HG03039 (cell line): ENCODE measurements around the gene ZACN.
"Not testable (repeated sequence)": the region's sequence is repeated elsewhere in the genome, so short reads cannot be mapped to it uniquely, and the experiment has no call there.

Source experiments
- ATAC-seq: cut with Tn5 transposase; IDR thresholded peaks from one replicate; pipeline ENCODE4 v1.9.1; 2021; ENCODE audit warnings: mild to moderate bottlenecking, moderate library complexity; ENCODE audit not compliant: unreplicated experiment

The ZACN gene

GRCh38 chr17:76053246-76054111 is 25.5 kb upstream of the ZACN start:
- ATAC-seq = no peak

GRCh38 chr17:76054112-76054476 is 24.9 kb upstream of the ZACN start:
- no peak for ATAC-seq

GRCh38 chr17:76056882-76057281 is 22.1 kb upstream of the ZACN start:
- ATAC-seq = no peak

- not testable (repeated sequence) for ATAC-seq
These were observed 20.7 kb upstream of the ZACN start for GRCh38 chr17:76058264-76058663.

- no peak for ATAC-seq
These were observed 15.0 kb upstream of the ZACN start for GRCh38 chr17:76063875-76064546.

- no peak for ATAC-seq
These were observed 13.2 kb upstream of the ZACN start for GRCh38 chr17:76065775-76066174.

- ATAC-seq = no peak
These were observed 7.3 kb upstream of the ZACN start for GRCh38 chr17:76071531-76072147.

- ATAC-seq = peak; percentile 79
These were observed 6.7 kb upstream of the ZACN start, which contains the start of gene SRP68 for GRCh38 chr17:76072148-76072858. TSS of gene SRP68 (minus strand) at chr17:76072517. CDS start at chr17:76072491, 26 bp downstream.

- ATAC-seq = no peak
These were observed 4.3 kb upstream of the ZACN start, which contains the start of gene GALR2 for GRCh38 chr17:76074390-76075363. TSS of gene GALR2 (plus strand) at chr17:76074781. CDS start at chr17:76074884, 103 bp downstream.

- no peak for ATAC-seq
These were observed 3.4 kb upstream of the ZACN start for GRCh38 chr17:76075364-76076145.

GRCh38 chr17:76076146-76076764 is 2.7 kb upstream of the ZACN start:
- no peak for ATAC-seq

- no peak for ATAC-seq
These were observed 2.0 kb upstream of the ZACN start for GRCh38 chr17:76076765-76077583.

- no peak for ATAC-seq
These were observed 1.3 kb upstream of the ZACN start for GRCh38 chr17:76077584-76078110.

GRCh38 chr17:76078370-76078769 is 612 bp upstream of the ZACN start:
- ATAC-seq = not testable (repeated sequence)

- no peak for ATAC-seq
These were observed 563 bp downstream of the ZACN start for GRCh38 chr17:76079535-76079955.

- no peak for ATAC-seq
These were observed 1.2 kb downstream of the ZACN start for GRCh38 chr17:76079956-76080767.
